ENCODE data around the gene CREB5.

Gene CREB5

DNA sequence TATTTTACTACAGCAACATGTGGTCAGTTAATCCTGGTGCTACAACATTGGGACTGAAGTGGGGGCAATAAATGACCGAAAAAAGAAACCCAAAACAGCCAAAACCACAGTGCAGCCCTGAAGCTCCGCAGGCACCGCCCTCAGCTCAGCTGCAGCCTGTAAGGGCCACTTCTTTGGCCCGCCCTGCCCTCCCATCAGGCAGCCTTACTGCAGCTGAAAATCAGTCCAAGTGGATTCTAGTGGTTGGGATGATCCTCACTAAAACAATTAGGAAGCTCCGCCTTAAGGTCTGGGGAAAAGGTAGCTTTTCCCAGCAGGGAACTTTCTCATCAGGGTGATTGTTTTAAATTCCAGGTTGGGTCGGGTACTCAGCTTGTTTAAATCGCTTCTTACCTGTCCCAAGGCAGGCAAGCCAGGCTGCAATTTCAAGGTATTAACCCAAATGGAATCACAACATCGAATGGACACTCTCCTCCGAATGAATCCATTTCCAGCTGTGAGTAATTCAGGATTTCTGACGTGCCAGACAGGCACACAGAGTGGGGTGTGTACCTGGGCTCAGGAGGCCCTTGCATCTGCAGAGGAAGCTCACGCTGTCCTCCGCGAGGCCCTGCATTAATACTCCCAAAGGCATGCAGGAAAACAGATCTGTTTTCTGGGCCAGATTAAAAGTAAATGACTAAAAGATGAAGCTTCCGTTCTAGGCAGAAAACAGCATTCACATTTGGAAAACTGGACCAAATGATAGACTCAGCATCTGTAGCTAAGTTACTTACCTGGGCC is 104.3 kb downstream of the CREB5 start:
- no peak for DNase-seq (ENCODE audit: low spot score)

GRCh38 chr7:28517206-28517605 is 104.9 kb downstream of the CREB5 start:
- DNase-seq (ENCODE audit: low spot score) = no peak

GRCh38 chr7:28517606-28518005 is 105.3 kb downstream of the CREB5 start:
- DNase-seq (ENCODE audit: low spot score) = no peak

- no peak for DNase-seq (ENCODE audit: low spot score)
These were observed 108.0 kb downstream of the CREB5 start for GRCh38 chr7:28520074-28521015.

- DNase-seq (ENCODE audit: low spot score) = no peak
These were observed 112.7 kb downstream of the CREB5 start for GRCh38 chr7:28524978-28525377.

DNA sequence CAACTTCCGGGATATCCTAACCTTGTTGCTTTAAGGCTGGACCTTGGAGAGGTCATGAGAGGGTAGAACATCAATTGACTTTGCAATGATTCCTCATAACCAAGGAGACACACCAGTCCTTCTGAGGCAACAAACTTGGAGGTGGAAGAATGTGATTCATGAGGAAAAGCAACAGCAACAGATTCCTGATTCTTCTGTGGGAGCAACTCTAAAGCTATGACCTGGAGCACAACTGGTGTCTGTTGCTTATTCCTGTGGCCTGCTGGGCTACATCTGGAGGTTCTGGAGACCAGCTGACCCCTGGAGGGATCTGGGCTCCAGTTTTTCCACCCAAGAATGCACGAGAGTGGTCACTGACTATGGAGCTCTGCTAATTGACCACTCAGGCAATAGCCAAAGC is 116.6 kb downstream of the CREB5 start:
- DNase-seq (ENCODE audit: low spot score) = no peak

- no peak for DNase-seq (ENCODE audit: low spot score)
These were observed 117.4 kb downstream of the CREB5 start for GRCh38 chr7:28529755-28530154.

DNA sequence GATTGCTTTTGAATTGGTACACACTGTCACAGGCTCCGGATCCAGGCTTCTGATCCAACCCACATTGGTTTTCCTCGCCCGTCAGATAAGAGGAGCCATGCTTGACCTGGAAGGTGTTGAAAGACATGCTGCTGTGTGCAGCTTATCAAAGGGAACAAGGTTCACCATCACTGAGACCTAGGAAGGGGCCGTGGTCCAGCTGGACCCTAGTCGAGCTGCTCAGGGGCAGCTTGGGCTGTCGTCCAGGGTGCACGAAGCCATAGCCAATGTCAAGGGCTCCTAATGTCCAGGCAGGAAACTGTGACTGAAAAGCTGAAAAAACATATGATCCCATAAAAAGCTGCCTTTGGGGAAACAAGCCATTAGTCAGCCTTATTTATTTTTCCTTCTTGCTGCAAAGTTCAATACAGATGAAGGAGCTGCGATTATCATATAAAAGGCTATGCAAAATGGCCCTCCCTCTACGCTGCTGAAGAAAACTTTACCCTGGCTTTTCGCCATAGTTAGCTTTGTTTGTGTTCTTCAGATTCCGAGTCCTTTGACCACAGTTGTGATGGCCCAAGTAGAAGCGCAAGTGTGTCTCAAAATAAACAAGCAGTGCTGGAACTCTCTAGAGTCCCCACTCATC is 118.0 kb downstream of the CREB5 start:
- no peak for DNase-seq (ENCODE audit: low spot score)

DNA sequence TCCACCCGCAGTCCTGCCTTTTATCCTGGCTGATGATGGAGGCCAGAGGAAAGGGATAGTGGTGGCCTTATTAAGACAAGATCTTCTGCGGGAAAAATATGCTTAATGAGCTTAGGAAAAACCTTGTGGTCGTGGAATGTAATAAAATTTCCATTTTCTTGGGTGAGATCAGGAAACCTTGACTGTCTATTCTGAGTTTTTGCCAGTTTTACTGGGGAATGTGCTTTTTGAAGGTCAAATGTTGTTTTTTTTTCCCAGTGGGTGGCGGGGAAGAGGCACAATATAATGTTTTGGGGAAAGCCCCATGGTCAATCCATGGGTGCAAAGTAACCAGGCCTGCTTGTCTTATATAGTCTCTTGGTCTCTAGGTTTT is 118.5 kb downstream of the CREB5 start:
- DNase-seq (ENCODE audit: low spot score) = no peak

DNA sequence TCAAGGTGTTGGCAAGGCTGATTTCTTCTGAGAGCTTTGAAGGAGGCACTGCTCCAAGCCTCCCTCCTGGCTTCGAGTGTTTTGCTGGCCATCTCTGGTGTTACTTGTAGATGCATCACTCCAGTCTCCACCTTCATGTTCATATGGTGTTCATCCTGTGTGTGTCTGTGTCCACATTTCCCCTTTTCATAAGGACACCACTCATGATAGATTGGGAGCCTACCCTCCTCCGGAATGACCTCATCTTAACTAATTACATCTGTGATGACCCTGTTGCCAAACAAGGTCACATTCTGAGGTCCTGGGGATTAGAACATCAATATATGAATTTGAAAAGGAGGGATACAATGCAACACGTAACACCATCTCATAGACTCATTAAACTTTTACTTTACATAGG is 119.0 kb downstream of the CREB5 start:
- no peak for DNase-seq (ENCODE audit: low spot score)

- no peak for DNase-seq (ENCODE audit: low spot score)
These were observed 119.9 kb downstream of the CREB5 start for GRCh38 chr7:28532181-28532580.

- DNase-seq (ENCODE audit: low spot score) = no peak
These were observed 120.9 kb downstream of the CREB5 start for GRCh38 chr7:28533267-28533666.

GRCh38 chr7:28533731-28534531 is 121.6 kb downstream of the CREB5 start:
- no peak for DNase-seq (ENCODE audit: low spot score)

GRCh38 chr7:28536259-28536658 is 123.9 kb downstream of the CREB5 start:
- no peak for DNase-seq (ENCODE audit: low spot score)

GRCh38 chr7:28539289-28539981 is 127.1 kb downstream of the CREB5 start:
- no peak for DNase-seq (ENCODE audit: low spot score)

- no peak for DNase-seq (ENCODE audit: low spot score)
These were observed 130.1 kb downstream of the CREB5 start for GRCh38 chr7:28542410-28542809.

DNA sequence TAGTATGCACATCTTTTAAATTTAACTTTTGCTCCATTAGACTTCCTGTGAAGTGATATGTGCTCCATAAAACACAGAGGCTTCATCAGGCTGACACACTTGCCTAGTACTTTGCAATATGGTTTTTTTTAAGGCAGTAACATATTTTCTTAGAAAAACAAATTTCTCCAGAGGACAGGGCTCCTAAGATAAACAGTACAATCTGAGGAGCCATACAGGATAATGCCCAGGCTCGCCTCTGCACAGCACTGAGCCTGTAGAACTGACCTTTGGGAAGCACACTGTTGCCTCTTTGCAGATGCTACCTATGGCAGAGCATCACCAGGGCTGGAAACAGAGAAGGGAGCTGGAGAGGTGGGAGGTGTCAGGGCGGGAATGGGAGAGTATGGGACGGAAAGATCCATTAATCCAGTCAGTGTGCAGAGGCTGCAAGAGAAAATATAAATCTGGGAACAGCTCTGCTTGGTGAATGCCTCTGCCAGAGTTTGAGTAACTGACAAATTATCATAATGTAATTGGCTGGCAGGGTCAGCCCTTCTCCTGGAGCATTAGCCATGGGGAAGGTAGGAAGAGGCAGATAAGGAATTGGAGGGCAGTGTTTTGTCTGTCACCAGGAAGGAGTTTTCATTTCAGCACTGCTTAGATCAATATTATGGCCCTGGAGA is 132.3 kb downstream of the CREB5 start:
- no peak for DNase-seq (ENCODE audit: low spot score)

- DNase-seq (ENCODE audit: low spot score) = no peak
These were observed 133.7 kb downstream of the CREB5 start for GRCh38 chr7:28546067-28546466.

DNA sequence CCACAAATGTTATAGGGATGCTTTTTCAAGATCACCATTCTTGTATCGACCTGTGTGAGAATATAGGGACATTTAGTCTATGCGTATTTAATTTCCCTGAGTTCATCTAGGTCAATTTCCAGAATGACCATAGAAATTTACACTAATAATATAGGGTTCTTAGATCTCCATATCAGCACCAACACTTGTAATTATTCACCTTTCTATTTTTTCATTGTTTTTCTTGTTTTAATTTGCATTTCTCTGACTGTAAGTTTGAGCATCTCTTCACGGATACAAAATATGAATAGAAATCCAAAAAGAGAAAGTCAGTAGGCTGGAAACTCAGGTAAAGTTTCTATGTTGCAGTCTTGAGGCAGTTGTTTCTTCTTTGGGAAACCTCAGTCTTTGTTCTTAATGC is 134.8 kb downstream of the CREB5 start:
- DNase-seq (ENCODE audit: low spot score) = no peak

DNA sequence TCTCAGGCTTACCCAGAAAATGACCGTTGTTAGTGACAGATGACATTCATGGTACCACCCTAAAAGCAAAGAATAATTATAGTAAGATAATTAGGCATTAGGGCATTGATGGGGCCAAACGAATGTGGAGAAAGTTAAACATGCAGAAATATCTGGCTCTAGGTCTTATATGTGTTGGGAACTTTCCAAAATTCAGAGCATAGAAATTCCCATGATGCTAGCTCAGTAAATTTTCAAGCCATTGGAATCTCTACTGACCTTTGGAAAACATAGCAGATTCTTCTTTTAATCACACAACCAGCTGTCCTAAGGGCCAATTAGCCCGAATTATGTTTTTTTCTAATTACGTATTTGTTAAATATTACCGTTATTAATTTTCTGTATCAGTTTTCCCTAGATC is 136.1 kb downstream of the CREB5 start:
- no peak for DNase-seq (ENCODE audit: low spot score)

DNA sequence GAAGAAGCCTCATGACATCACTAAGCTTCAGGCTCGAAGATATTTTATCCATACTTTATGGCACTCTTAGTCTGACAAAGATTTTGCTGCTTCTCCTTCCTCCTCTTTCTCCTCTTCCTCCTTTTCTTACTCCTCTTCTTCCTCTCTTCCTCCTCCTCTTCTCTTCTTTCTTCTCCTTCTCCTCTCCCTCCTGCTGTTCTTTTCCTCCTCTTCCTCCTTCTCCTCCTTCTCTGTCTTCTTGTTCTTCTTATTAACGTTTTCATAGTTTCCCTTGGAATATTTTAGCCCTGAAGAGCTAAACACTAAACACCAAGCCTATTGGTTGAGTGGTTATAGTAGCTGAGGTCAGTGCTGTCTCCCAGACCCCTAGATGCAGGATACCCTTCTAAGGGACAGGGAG is 137.7 kb downstream of the CREB5 start:
- DNase-seq (ENCODE audit: low spot score) = no peak

Data from hematopoietic multipotent progenitor cell treated with erythropoietin and hydrocortisone succinate and interleukin-3 and kit ligand, for 17 days (in vitro differentiated cells).